Bone marrow (tissue), 2 donors: ENCODE measurements around the gene CUL1.
A peak's percentile ranks its signal among the peaks of the same experiment; 100 is the strongest.

Experiments used
- DNase-seq, 2 donors: peaks; one replicate each; lab custom pipeline; 2025; lab: John Stamatoyannopoulos, UW

CUL1 gene

GRCh38 chr7:148761499-148762278, 63.0 kb downstream of the CUL1 start:
- no peak for DNase-seq

- DNase-seq = no peak
Measured at GRCh38 chr7:148763622-148764021, 64.9 kb downstream of the CUL1 start.

GRCh38 chr7:148770004-148770403, 71.3 kb downstream of the CUL1 start:
- DNase-seq = no peak

GRCh38 chr7:148772297-148773089, 73.8 kb downstream of the CUL1 start:
- no peak for DNase-seq

- peak in 1 of 2 donors; percentile 24 for DNase-seq
Measured at GRCh38 chr7:148773334-148773733, 74.6 kb downstream of the CUL1 start.

- DNase-seq = no peak
Measured at GRCh38 chr7:148774471-148774870, 75.8 kb downstream of the CUL1 start.

GRCh38 chr7:148782757-148783456, 84.2 kb downstream of the CUL1 start:
- DNase-seq = no peak

GRCh38 chr7:148783801-148784527, 85.3 kb downstream of the CUL1 start:
- DNase-seq = no peak

GRCh38 chr7:148787571-148788295, 89.0 kb downstream of the CUL1 start:
- no peak for DNase-seq

GRCh38 chr7:148789220-148789619, 90.5 kb downstream of the CUL1 start:
- DNase-seq = no peak

- no peak for DNase-seq
Measured at GRCh38 chr7:148790131-148790726, 91.5 kb downstream of the CUL1 start.

- no peak for DNase-seq
Measured at GRCh38 chr7:148790850-148791249, 92.1 kb downstream of the CUL1 start.

GRCh38 chr7:148791546-148791945, 92.8 kb downstream of the CUL1 start:
- DNase-seq = no peak

- DNase-seq = no peak
Measured at GRCh38 chr7:148793590-148793989, 94.9 kb downstream of the CUL1 start.

GRCh38 chr7:148794476-148794875, 95.8 kb downstream of the CUL1 start:
- DNase-seq = no peak

- DNase-seq = no peak
Measured at GRCh38 chr7:148796841-148797240, 98.1 kb downstream of the CUL1 start.

- DNase-seq = no peak
Measured at GRCh38 chr7:148799893-148800555, 101.3 kb downstream of the CUL1 start.

GRCh38 chr7:148800677-148801076, 102.0 kb downstream of the CUL1 start:
- DNase-seq = no peak

GRCh38 chr7:148802101-148802493, 103.4 kb downstream of the CUL1 start:
- DNase-seq = no peak

GRCh38 chr7:148803094-148803493, 104.4 kb downstream of the CUL1 start:
- no peak for DNase-seq
